IgD-negative memory B cell (primary cell): ENCODE measurements around the gene TERT. TPM values are rescaled to one million over a fixed set of nuclear protein-coding genes. Genes with fewer than 3 reads are reported as not detected.

Source experiments
- H3K27ac Mint-ChIP-seq, 3 donors: one replicate each; pipeline ENCODE4 v1.8.0; 2020 to 2022; ENCODE audit warnings: mild to moderate bottlenecking in 3 of 3, mixed read lengths in 3 of 3, moderate library complexity in 1 of 3
- H3K27me3 Mint-ChIP-seq: one replicate; pipeline ENCODE4 v1.8.0; 2021; ENCODE audit warnings: mixed read lengths
- H3K36me3 Mint-ChIP-seq: one replicate; pipeline ENCODE4 v1.8.0; 2020; ENCODE audit warnings: mild to moderate bottlenecking, mixed read lengths
- H3K4me1 Mint-ChIP-seq, 3 donors: one replicate each; pipeline ENCODE4 v1.8.0; 2020 to 2022; ENCODE audit warnings: mixed read lengths in 3 of 3, mild to moderate bottlenecking in 1 of 3
- H3K4me3 Mint-ChIP-seq, 4 donors: one replicate each; pipeline ENCODE4 v1.8.0; 2020 to 2022; ENCODE audit warnings: mild to moderate bottlenecking in 4 of 4, mixed read lengths in 4 of 4, moderate library complexity in 3 of 4
- H3K9me3 Mint-ChIP-seq, 3 donors: one replicate each; pipeline ENCODE4 v1.8.0; 2020 to 2021; ENCODE audit warnings: mixed read lengths in 3 of 3, mild to moderate bottlenecking in 1 of 3
- polyA plus RNA-seq: library from polyadenylated mRNA; unstranded; fragments of 300-500 nt; fragmentation: Illumina TruSeq; gene quantifications from one replicate; pipeline ENCODE4 v1.2.3, GENCODE V29; 2021

Gene TERT
- polyA plus RNA-seq, 1 donor from 2014 or later, result not detected

GRCh38 chr5:1208743-1209488 is 86.0 kb downstream of the TERT start:
- H3K27me3 Mint-ChIP-seq, result peaks cover 13% of the 10 kb centered on the region
- peaks cover 0 to 2% (median 0%) of the 10 kb centered on the region in 3 donors for H3K4me1 Mint-ChIP-seq
- H3K27ac Mint-ChIP-seq, result no peak overlapping the region
- H3K36me3 Mint-ChIP-seq, result no peaks in the 10 kb centered on the region
- H3K9me3 Mint-ChIP-seq, result no peaks in the 10 kb centered on the region
- no peak overlapping the region for H3K4me3 Mint-ChIP-seq

GRCh38 chr5:1208221-1208742 is 86.6 kb downstream of the TERT start:
- Mint-ChIP-seq H3K27me3 (peaks cover 13% of the 10 kb centered on the region), H3K9me3 (no peaks in the 10 kb centered on the region), H3K4me1 (peaks cover 0 to 2% (median 0%) of the 10 kb centered on the region in 3 donors), H3K27ac (no peak overlapping the region), H3K36me3 (no peaks in the 10 kb centered on the region), H3K4me3 (no peak overlapping the region)

- Mint-ChIP-seq H3K4me3 (no peak overlapping the region), H3K36me3 (no peaks in the 10 kb centered on the region), H3K27me3 (peaks cover 13% of the 10 kb centered on the region), H3K4me1 (peaks cover 0 to under 1% (median 0%) of the 10 kb centered on the region in 3 donors), H3K27ac (no peak overlapping the region), H3K9me3 (no peaks in the 10 kb centered on the region)
Measured at GRCh38 chr5:1207555-1207954, 87.3 kb downstream of the TERT start.

- no peak overlapping the region for H3K4me3 Mint-ChIP-seq
- H3K36me3 Mint-ChIP-seq, result no peaks in the 10 kb centered on the region
- H3K9me3 Mint-ChIP-seq, result no peaks in the 10 kb centered on the region
- no peaks in the 10 kb centered on the region for H3K4me1 Mint-ChIP-seq
- H3K27ac Mint-ChIP-seq, result no peak overlapping the region
- peaks cover 13% of the 10 kb centered on the region for H3K27me3 Mint-ChIP-seq
Measured at GRCh38 chr5:1206521-1207412, 88.1 kb downstream of the TERT start.

- no peaks in the 10 kb centered on the region for H3K36me3 Mint-ChIP-seq
- H3K27me3 Mint-ChIP-seq, result peaks cover 16% of the 10 kb centered on the region
- H3K4me1 Mint-ChIP-seq, result no peaks in the 10 kb centered on the region
- no peak overlapping the region for H3K4me3 Mint-ChIP-seq
- no peaks in the 10 kb centered on the region for H3K9me3 Mint-ChIP-seq
- no peak overlapping the region for H3K27ac Mint-ChIP-seq
Measured at GRCh38 chr5:1205255-1206180, 89.3 kb downstream of the TERT start.

GRCh38 chr5:1204693-1205242 is 90.1 kb downstream of the TERT start:
- Mint-ChIP-seq H3K36me3 (no peaks in the 10 kb centered on the region), H3K9me3 (no peaks in the 10 kb centered on the region), H3K4me1 (no peaks in the 10 kb centered on the region), H3K27ac (no peak overlapping the region), H3K4me3 (no peak overlapping the region), H3K27me3 (peaks cover 16% of the 10 kb centered on the region)

GRCh38 chr5:1203968-1204692 is 90.7 kb downstream of the TERT start:
- H3K4me1 Mint-ChIP-seq, result no peaks in the 10 kb centered on the region
- no peak overlapping the region for H3K27ac Mint-ChIP-seq
- no peak overlapping the region for H3K4me3 Mint-ChIP-seq
- H3K27me3 Mint-ChIP-seq, result peaks cover 16% of the 10 kb centered on the region
- no peaks in the 10 kb centered on the region for H3K9me3 Mint-ChIP-seq
- H3K36me3 Mint-ChIP-seq, result no peaks in the 10 kb centered on the region

- H3K36me3 Mint-ChIP-seq, result no peaks in the 10 kb centered on the region
- H3K4me3 Mint-ChIP-seq, result no peak overlapping the region
- H3K4me1 Mint-ChIP-seq, result no peaks in the 10 kb centered on the region
- H3K9me3 Mint-ChIP-seq, result no peaks in the 10 kb centered on the region
- peaks cover 16% of the 10 kb centered on the region for H3K27me3 Mint-ChIP-seq
- H3K27ac Mint-ChIP-seq, result no peak overlapping the region
Measured at GRCh38 chr5:1203311-1203967, 91.4 kb downstream of the TERT start.

Other genes starting within 250 kb of the TERT start
- 10.9 TPM for gene SLC12A7, start 183.0 kb downstream of the TERT start, polyA plus RNA-seq
- gene SLC6A19, start 93.5 kb downstream of the TERT start, polyA plus RNA-seq, result not detected
- not detected for gene SLC6A18, start 69.7 kb downstream of the TERT start, polyA plus RNA-seq
- gene CLPTM1L, start 50.0 kb upstream of the TERT start, polyA plus RNA-seq, result 25.7 TPM
- not detected for gene SLC6A3, start 150.4 kb upstream of the TERT start, polyA plus RNA-seq
- 76.4 TPM for gene LPCAT1, start 228.9 kb upstream of the TERT start, polyA plus RNA-seq